Measurements from ENCODE around the gene LCN10.

- no peak for TF ChIP-seq CTCF (IDR thresholded peaks at IDR 0.05)
- TF ChIP-seq POLR2AphosphoS5 (IDR thresholded peaks at IDR 0.05; ENCODE audit: low read depth, low read length) = no peak
- TF ChIP-seq TCF7L2 (IDR thresholded peaks at IDR 0.05; ENCODE audit: low read depth, low read length) = no peak
- TF ChIP-seq SIN3A (IDR thresholded peaks at IDR 0.05; ENCODE audit: borderline replicate concordance, insufficient read depth, low read depth, low read length) = no peak
- no peak for TF ChIP-seq REST (IDR thresholded peaks at IDR 0.05; ENCODE audit: insufficient read depth in 1 of 2, low read depth in 2 of 2, low read length in 1 of 2)
Observed at GRCh38 chr9:136707849-136708517, 34.8 kb downstream of the LCN10 start.
